GM23338 (cell line): ENCODE measurements around the gene PPIP5K1. TPM values are rescaled to one million over a fixed set of nuclear protein-coding genes. Genes with fewer than 3 reads are reported as not detected.

ENCODE experiments used
- ATAC-seq: fragments of 200-7000 bp; cut with Tn5 transposase; 3 replicates; pipeline ENCODE4 v1.9.1; 2020
- DNase-seq: peaks from one replicate; pipeline ENCODE4 v3.0.0-alpha.2; 2015; ENCODE audit warnings: low spot score
- H2AFZ ChIP-seq: fragments of 200-600 bp; sonication (generic); 2 replicates; pipeline ENCODE4 v1.8.0; 2016; ENCODE audit warnings: antibody characterized with exemption, mild to moderate bottlenecking, moderate library complexity
- H3F3A ChIP-seq: fragments of 200-600 bp; sonication (generic); replicated peaks from 2 replicates; pipeline ENCODE4 v1.8.0; 2017; ENCODE audit warnings: antibody characterized with exemption, mixed run types, low read depth
- H3K27ac ChIP-seq: fragments of 200-600 bp; sonication (generic); 2 replicates; pipeline ENCODE4 v1.6.1; 2016; ENCODE audit warnings: low read depth
- H3K27me3 ChIP-seq: fragments of 200-600 bp; sonication (generic); 2 replicates; pipeline ENCODE4 v1.8.0; 2016; ENCODE audit warnings: mild to moderate bottlenecking, mixed run types, moderate library complexity; ENCODE audit not compliant: insufficient read depth
- H3K36me3 ChIP-seq: fragments of 200-600 bp; sonication (generic); 2 replicates; pipeline ENCODE4 v1.8.0; 2016; ENCODE audit warnings: mild to moderate bottlenecking; ENCODE audit not compliant: insufficient read depth
- H3K4me1 ChIP-seq: fragments of 200-600 bp; sonication (generic); 2 replicates; pipeline ENCODE4 v1.8.0; 2016; ENCODE audit warnings: mild to moderate bottlenecking, moderate library complexity; ENCODE audit not compliant: insufficient read depth
- H3K4me2 ChIP-seq: fragments of 200-600 bp; sonication (generic); 2 replicates; pipeline ENCODE4 v1.7.1; 2017; ENCODE audit warnings: mixed run types
- H3K4me3 ChIP-seq: fragments of 200-600 bp; sonication (generic); 2 replicates; pipeline ENCODE4 v1.6.1; 2016; ENCODE audit warnings: mixed run types
- H3K79me2 ChIP-seq: fragments of 200-600 bp; sonication (generic); replicated peaks from 2 replicates; pipeline ENCODE4 v1.8.0; 2017; ENCODE audit warnings: mild to moderate bottlenecking; ENCODE audit not compliant: insufficient read depth
- H3K9me2 ChIP-seq: fragments of 200-600 bp; sonication (generic); 2 replicates; pipeline ENCODE4 v1.8.0; 2017; ENCODE audit not compliant: insufficient read depth
- H4K20me1 ChIP-seq: fragments of 200-600 bp; sonication (generic); replicated peaks from 2 replicates; pipeline ENCODE4 v1.8.0; 2017; ENCODE audit warnings: mild to moderate bottlenecking; ENCODE audit not compliant: insufficient read depth
- H3K27ac Mint-ChIP-seq: 2 replicates; pipeline ENCODE4 v1.8.0; 2020; ENCODE audit warnings: inconsistent platforms, mild to moderate bottlenecking, moderate library complexity, mixed read lengths
- H3K27me3 Mint-ChIP-seq: 3 replicates; pipeline ENCODE4 v1.8.0; 2022; ENCODE audit warnings: low read depth, mild to moderate bottlenecking, moderate library complexity, mixed read lengths, inconsistent platforms; ENCODE audit not compliant: insufficient read depth, poor library complexity
- H3K36me3 Mint-ChIP-seq: 3 replicates; pipeline ENCODE4 v1.8.0; 2021; ENCODE audit warnings: low read depth, mild to moderate bottlenecking, inconsistent platforms, moderate library complexity, mixed read lengths
- H3K4me1 Mint-ChIP-seq: 3 replicates; pipeline ENCODE4 v1.8.0; 2020; ENCODE audit warnings: mild to moderate bottlenecking, inconsistent platforms, mixed read lengths
- H3K4me3 Mint-ChIP-seq: 3 replicates; pipeline ENCODE4 v1.8.0; 2021; ENCODE audit warnings: moderate library complexity, mild to moderate bottlenecking, inconsistent platforms, mixed read lengths
- H3K9me3 Mint-ChIP-seq: 3 replicates; pipeline ENCODE4 v1.8.0; 2020; ENCODE audit warnings: moderate library complexity, mild to moderate bottlenecking, inconsistent platforms, mixed read lengths
- CTCF ChIP-seq, 2 experiments: fragments of 200-600 bp in 1 of 2; sonication (generic) in 1 of 2; conservative IDR thresholded peaks; 2 replicates each; pipeline versions ENCODE4 v1.5.1 to v1.6.1; 2016 to 2017; ENCODE audit warnings: antibody characterized with exemption in 2 of 2, low read depth in 2 of 2, mild to moderate bottlenecking in 2 of 2, moderate library complexity in 1 of 2
- ETS1 ChIP-seq: IDR thresholded peaks from 2 replicates; pipeline ENCODE4 v1.6.1; 2016; ENCODE audit warnings: antibody characterized with exemption
- EZH2 ChIP-seq: fragments of 200-600 bp; sonication (generic); IDR thresholded peaks from one replicate; pipeline ENCODE4 v1.8.0; 2017; ENCODE audit warnings: antibody characterized with exemption, mild to moderate bottlenecking, low read depth; ENCODE audit not compliant: unreplicated experiment
- EZH2phosphoT487 ChIP-seq: fragments of 200-600 bp; sonication (generic); IDR thresholded peaks from one replicate; pipeline ENCODE4 v1.8.1; 2018; ENCODE audit warnings: antibody characterized with exemption; ENCODE audit not compliant: unreplicated experiment
- POLR2AphosphoS5 ChIP-seq: IDR thresholded peaks from 2 replicates; pipeline ENCODE4 v1.6.1; 2016; ENCODE audit warnings: antibody characterized with exemption, low read depth
- REST ChIP-seq: IDR thresholded peaks from one replicate; pipeline ENCODE4 v1.6.1; 2018; ENCODE audit warnings: antibody characterized with exemption; ENCODE audit not compliant: unreplicated experiment
- STAT1 ChIP-seq: IDR thresholded peaks from one replicate; pipeline ENCODE4 v1.6.1; 2016; ENCODE audit warnings: antibody characterized with exemption; ENCODE audit not compliant: unreplicated experiment
- ZNF331 ChIP-seq: fragments of 250-450 bp; sonication (Bioruptor Pico); IDR thresholded peaks from 2 replicates; pipeline ENCODE4 v1.5.0; 2020; ENCODE audit warnings: low read depth, mild to moderate bottlenecking, moderate library complexity
- ZNF462 ChIP-seq: fragments of 250-450 bp; sonication (Bioruptor Pico); IDR thresholded peaks from 2 replicates; pipeline ENCODE4 v1.5.0; 2020; ENCODE audit warnings: mild to moderate bottlenecking, moderate library complexity
- polyA plus RNA-seq: library from polyadenylated mRNA; unstranded; fragments of >200 nt; fragmentation: Nextera tagmentation; extraction: Ambion mirVana; gene quantifications from 2 replicates; pipeline ENCODE4 v1.2.1, GENCODE V29; 2016
- total RNA-seq: library from RNA; depleted of rRNA; stranded (reverse); fragments of >200 nt; shearing (Covaris generic); gene quantifications from 2 replicates; pipeline ENCODE4 v1.2.3, GENCODE V29; 2014

The PPIP5K1 gene
- total and polyA plus RNA-seq, 2 experiments from 2014 or later, result 5.8 to 23.5 TPM

GRCh38 chr15:43545426-43545825, 44.6 kb downstream of the PPIP5K1 start:
- Histone ChIP-seq H3K4me3 (no peak overlapping the region), H3K4me2 (no peak overlapping the region), H3F3A (no peaks in the 10 kb centered on the region), H3K36me3 (no peaks in the 10 kb centered on the region), H2AFZ (no peak overlapping the region), H3K9me2 (no peaks in the 10 kb centered on the region), H3K4me1 (no peaks in the 10 kb centered on the region), H3K27ac (no peak overlapping the region), H3K79me2 (no peaks in the 10 kb centered on the region), H4K20me1 (no peaks in the 10 kb centered on the region), H3K27me3 (no peaks in the 10 kb centered on the region)
- Mint-ChIP-seq H3K4me3 (no peak overlapping the region), H3K9me3 (0 out of 3 replicates have a peak, but pooled peaks cover 6% of the 10 kb centered on the region), H3K4me1 (no peaks in the 10 kb centered on the region), H3K36me3 (peaks cover 8% of the 10 kb centered on the region; the same call in 2 of the 3 replicates), H3K27me3 (peaks cover 3% of the 10 kb centered on the region), H3K27ac (no peak overlapping the region)
- DNase-seq (no peak), ATAC-seq (no peak)
- no peak for TF ChIP-seq REST
- TF ChIP-seq ZNF331 (CRISPR knock-in tag), result no peak
- TF ChIP-seq ETS1, result no peak
- no peak for TF ChIP-seq CTCF (conservative IDR thresholded peaks at IDR 0.05; ENCODE audit: low read depth in 2 of 2)
- TF ChIP-seq POLR2AphosphoS5, result no peak
- no peak for TF ChIP-seq ZNF462 (CRISPR knock-in tag)
- no peak for TF ChIP-seq STAT1
- TF ChIP-seq EZH2, result no peak
- no peak for TF ChIP-seq EZH2phosphoT487
